Activated T-cell treated with anti-CD3 and anti-CD28 coated beads, Interleukin-2, amount 50 U/mL, for 4 hours (primary cell): Measurements from ENCODE around the gene ALPI. TPM values are rescaled to one million over a fixed set of nuclear protein-coding genes. Genes with fewer than 3 reads are reported as not detected.

Experiments used
- ATAC-seq, 2 donors: fragments of 200-7000 bp; cut with Tn5 transposase; one replicate each; pipeline ENCODE4 v1.10.0; 2021
- DNase-seq: peaks from one replicate; pipeline ENCODE4 v3.0.0-alpha.2; 2020
- H3K27me3 Mint-ChIP-seq: one replicate; pipeline ENCODE4 v1.8.0; 2021; ENCODE audit warnings: low read depth, mixed read lengths
- H3K36me3 Mint-ChIP-seq: one replicate; pipeline ENCODE4 v1.8.0; 2022; ENCODE audit warnings: mixed read lengths; ENCODE audit not compliant: insufficient read depth
- H3K4me1 Mint-ChIP-seq: one replicate; pipeline ENCODE4 v1.8.0; 2021; ENCODE audit warnings: low read depth, mixed read lengths
- H3K4me3 Mint-ChIP-seq: one replicate; pipeline ENCODE4 v1.8.0; 2021; ENCODE audit warnings: mild to moderate bottlenecking, moderate library complexity, mixed read lengths
- H3K9me3 Mint-ChIP-seq: one replicate; pipeline ENCODE4 v1.8.0; 2021; ENCODE audit warnings: mixed read lengths
- total RNA-seq, 3 donors: library from RNA; stranded (reverse); gene quantifications; one replicate each; pipeline ENCODE4 v1.2.1, GENCODE V29; 2021

ALPI gene
- total RNA-seq, 3 donors from 2014 or later = not detected

GRCh38 chr2:232496501-232497270, 40.7 kb downstream of the ALPI start:
- H3K4me1 Mint-ChIP-seq = no peaks in the 10 kb centered on the region
- H3K4me3 Mint-ChIP-seq = no peak overlapping the region
- ATAC-seq = no peak

GRCh38 chr2:232497348-232497747, 41.4 kb downstream of the ALPI start:
- H3K36me3 Mint-ChIP-seq = no peaks in the 10 kb centered on the region
- peaks cover 35% of the 10 kb centered on the region for H3K27me3 Mint-ChIP-seq
- H3K4me3 Mint-ChIP-seq = no peak overlapping the region
- DNase-seq (no peak), ATAC-seq (no peak)
- H3K9me3 Mint-ChIP-seq = no peaks in the 10 kb centered on the region
- peaks cover 1% of the 10 kb centered on the region for H3K4me1 Mint-ChIP-seq

More at GRCh38 chr2:232496501-232497270, 40.7 kb downstream of the ALPI start:
- no peaks in the 10 kb centered on the region for H3K36me3 Mint-ChIP-seq
- H3K9me3 Mint-ChIP-seq = no peaks in the 10 kb centered on the region
- no peak for DNase-seq
- H3K27me3 Mint-ChIP-seq = peaks cover 34% of the 10 kb centered on the region

- no peaks in the 10 kb centered on the region for H3K36me3 Mint-ChIP-seq
- H3K9me3 Mint-ChIP-seq = no peaks in the 10 kb centered on the region
- H3K27me3 Mint-ChIP-seq = peaks cover 33% of the 10 kb centered on the region
- no peak for ATAC-seq
- H3K4me1 Mint-ChIP-seq = peaks cover 4% of the 10 kb centered on the region
- no peak for DNase-seq
- H3K4me3 Mint-ChIP-seq = no peak overlapping the region
Observed at GRCh38 chr2:232498452-232498851, 42.5 kb downstream of the ALPI start.

- H3K4me1 Mint-ChIP-seq = peaks cover 6% of the 10 kb centered on the region
- no peaks in the 10 kb centered on the region for H3K36me3 Mint-ChIP-seq
- peaks cover 54% of the 10 kb centered on the region for H3K27me3 Mint-ChIP-seq
- DNase-seq = no peak
- H3K4me3 Mint-ChIP-seq = no peak overlapping the region
- ATAC-seq = no peak
- H3K9me3 Mint-ChIP-seq = no peaks in the 10 kb centered on the region
Observed at GRCh38 chr2:232501331-232501771, 45.4 kb downstream of the ALPI start.

- ATAC-seq (no peak), DNase-seq (no peak)
- no peak overlapping the region for H3K4me3 Mint-ChIP-seq
- H3K9me3 Mint-ChIP-seq = no peaks in the 10 kb centered on the region
- peaks cover 6% of the 10 kb centered on the region for H3K4me1 Mint-ChIP-seq
- peaks cover 54% of the 10 kb centered on the region for H3K27me3 Mint-ChIP-seq
- no peaks in the 10 kb centered on the region for H3K36me3 Mint-ChIP-seq
Observed at GRCh38 chr2:232501794-232502390, 45.9 kb downstream of the ALPI start.

- Mint-ChIP-seq H3K9me3 (no peaks in the 10 kb centered on the region), H3K36me3 (no peaks in the 10 kb centered on the region), H3K4me3 (peak overlapping the region; percentile 71), H3K4me1 (peaks cover 6% of the 10 kb centered on the region), H3K27me3 (peaks cover 56% of the 10 kb centered on the region)
- no peak for DNase-seq
- ATAC-seq = peak; percentile 26 to 29
Observed at GRCh38 chr2:232502511-232502910, 46.6 kb downstream of the ALPI start.

- H3K27me3 Mint-ChIP-seq = peaks cover 56% of the 10 kb centered on the region
- H3K4me1 Mint-ChIP-seq = peaks cover 6% of the 10 kb centered on the region
- H3K4me3 Mint-ChIP-seq = peak overlapping the region; percentile 53
- no peaks in the 10 kb centered on the region for H3K9me3 Mint-ChIP-seq
- peak; percentile 38 to 60 for ATAC-seq
- DNase-seq = peak; percentile 48
- no peaks in the 10 kb centered on the region for H3K36me3 Mint-ChIP-seq
Observed at GRCh38 chr2:232502911-232503808, 47.2 kb downstream of the ALPI start.

GRCh38 chr2:232503809-232504323, 47.9 kb downstream of the ALPI start:
- no peak for DNase-seq
- no peaks in the 10 kb centered on the region for H3K9me3 Mint-ChIP-seq
- H3K4me1 Mint-ChIP-seq = peaks cover 6% of the 10 kb centered on the region
- H3K4me3 Mint-ChIP-seq = peak overlapping the region; percentile 53
- H3K36me3 Mint-ChIP-seq = no peaks in the 10 kb centered on the region
- ATAC-seq = no peak
- H3K27me3 Mint-ChIP-seq = peaks cover 55% of the 10 kb centered on the region

GRCh38 chr2:232504438-232504837, 48.5 kb downstream of the ALPI start:
- Mint-ChIP-seq H3K36me3 (no peaks in the 10 kb centered on the region), H3K4me3 (no peak overlapping the region)
- no peak for DNase-seq

GRCh38 chr2:232505856-232506255, 49.9 kb downstream of the ALPI start:
- no peaks in the 10 kb centered on the region for H3K9me3 Mint-ChIP-seq
- H3K27me3 Mint-ChIP-seq = peaks cover 43% of the 10 kb centered on the region
- no peak for DNase-seq

More at GRCh38 chr2:232504438-232504837, 48.5 kb downstream of the ALPI start:
- Mint-ChIP-seq H3K27me3 (peaks cover 52% of the 10 kb centered on the region), H3K4me1 (peaks cover 6% of the 10 kb centered on the region), H3K9me3 (no peaks in the 10 kb centered on the region)
- ATAC-seq = no peak

GRCh38 chr2:232506709-232507108, 50.8 kb downstream of the ALPI start:
- DNase-seq = no peak
- Mint-ChIP-seq H3K36me3 (no peaks in the 10 kb centered on the region), H3K4me1 (peaks cover 6% of the 10 kb centered on the region), H3K9me3 (no peaks in the 10 kb centered on the region), H3K27me3 (peaks cover 37% of the 10 kb centered on the region), H3K4me3 (no peak overlapping the region)
- no peak for ATAC-seq

More at GRCh38 chr2:232505856-232506255, 49.9 kb downstream of the ALPI start:
- no peak overlapping the region for H3K4me3 Mint-ChIP-seq
- no peaks in the 10 kb centered on the region for H3K36me3 Mint-ChIP-seq
- ATAC-seq = no peak
- H3K4me1 Mint-ChIP-seq = peaks cover 6% of the 10 kb centered on the region

GRCh38 chr2:232508251-232508650, 52.3 kb downstream of the ALPI start:
- DNase-seq (no peak), ATAC-seq (no peak)
- H3K9me3 Mint-ChIP-seq = no peaks in the 10 kb centered on the region
- peaks cover 30% of the 10 kb centered on the region for H3K27me3 Mint-ChIP-seq
- no peak overlapping the region for H3K4me3 Mint-ChIP-seq
- no peaks in the 10 kb centered on the region for H3K36me3 Mint-ChIP-seq
- H3K4me1 Mint-ChIP-seq = peaks cover 2% of the 10 kb centered on the region
